22Rv1 (cell line): ENCODE measurements around the gene CAPG.

ENCODE experiments used
- ZFX ChIP-seq: fragments of 450-650 bp; IDR thresholded peaks from 2 replicates; pipeline ENCODE4 v1.6.1; 2017; ENCODE audit warnings: antibody characterized with exemption, borderline replicate concordance
- TF ChIP-seq, protein P1 (sequence below): fragments of 450-650 bp; IDR thresholded peaks from 2 replicates; pipeline ENCODE4 v1.5.1; 2017; ENCODE audit warnings: mild to moderate bottlenecking

DNA sequence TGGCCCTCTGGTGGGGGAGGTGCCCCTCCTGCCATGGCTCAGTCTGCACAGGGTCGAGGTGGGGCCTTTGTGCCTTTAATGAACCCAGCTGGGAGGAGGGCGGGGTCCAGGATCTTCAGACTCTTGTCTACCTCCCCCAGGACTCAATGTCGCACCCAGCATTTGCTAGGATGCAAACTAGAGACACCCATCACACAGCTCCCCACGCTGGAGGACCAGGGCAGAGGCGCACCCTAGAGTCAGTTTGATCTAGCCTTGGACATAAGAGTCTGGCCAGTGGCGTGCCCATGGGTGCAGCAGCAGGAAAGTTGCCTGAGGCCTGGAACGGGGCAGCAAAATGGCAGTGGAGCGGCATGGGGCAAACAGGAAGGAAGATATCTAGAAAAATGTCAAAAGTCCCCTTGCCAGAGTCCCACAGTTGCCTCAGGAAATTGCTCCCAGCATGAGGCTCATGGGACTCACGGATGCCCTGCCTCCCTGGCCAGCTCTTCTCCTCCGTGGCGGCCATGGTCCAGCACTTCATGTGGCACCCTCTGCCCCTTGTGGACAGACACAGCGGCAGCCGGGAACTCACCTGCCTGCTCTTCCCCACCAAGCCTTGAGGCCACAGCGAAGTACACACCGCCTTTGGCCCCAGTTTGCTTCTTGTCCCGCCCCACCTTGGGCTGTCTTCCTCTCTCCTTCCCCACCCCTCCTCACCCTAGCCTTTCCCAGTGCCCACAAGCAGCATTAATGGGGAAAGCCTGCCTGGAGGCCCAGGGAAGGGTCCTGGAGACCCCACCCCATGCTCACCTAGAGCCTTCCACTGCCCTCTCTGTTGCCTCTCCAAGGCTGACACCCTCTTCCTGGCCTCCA is 26.0 kb upstream of the CAPG start:
- TF ChIP-seq, protein P1, sequence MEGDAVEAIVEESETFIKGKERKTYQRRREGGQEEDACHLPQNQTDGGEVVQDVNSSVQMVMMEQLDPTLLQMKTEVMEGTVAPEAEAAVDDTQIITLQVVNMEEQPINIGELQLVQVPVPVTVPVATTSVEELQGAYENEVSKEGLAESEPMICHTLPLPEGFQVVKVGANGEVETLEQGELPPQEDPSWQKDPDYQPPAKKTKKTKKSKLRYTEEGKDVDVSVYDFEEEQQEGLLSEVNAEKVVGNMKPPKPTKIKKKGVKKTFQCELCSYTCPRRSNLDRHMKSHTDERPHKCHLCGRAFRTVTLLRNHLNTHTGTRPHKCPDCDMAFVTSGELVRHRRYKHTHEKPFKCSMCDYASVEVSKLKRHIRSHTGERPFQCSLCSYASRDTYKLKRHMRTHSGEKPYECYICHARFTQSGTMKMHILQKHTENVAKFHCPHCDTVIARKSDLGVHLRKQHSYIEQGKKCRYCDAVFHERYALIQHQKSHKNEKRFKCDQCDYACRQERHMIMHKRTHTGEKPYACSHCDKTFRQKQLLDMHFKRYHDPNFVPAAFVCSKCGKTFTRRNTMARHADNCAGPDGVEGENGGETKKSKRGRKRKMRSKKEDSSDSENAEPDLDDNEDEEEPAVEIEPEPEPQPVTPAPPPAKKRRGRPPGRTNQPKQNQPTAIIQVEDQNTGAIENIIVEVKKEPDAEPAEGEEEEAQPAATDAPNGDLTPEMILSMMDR: peak; percentile 17
- TF ChIP-seq ZFX: no peak
